Endodermal cell (in vitro differentiated cells): ENCODE data around the gene PIAS1. TPM values are rescaled to one million over a fixed set of nuclear protein-coding genes. Genes with fewer than 3 reads are reported as not detected.

Experiments used
- DNase-seq: peaks from one replicate; pipeline ENCODE4 v3.0.0-alpha.2; 2017
- H3K27ac ChIP-seq: 2 replicates; pipeline ENCODE4 v1.5.1; 2013; ENCODE audit warnings: mild to moderate bottlenecking, low read depth, low read length, moderate library complexity
- H3K27me3 ChIP-seq: 2 replicates; pipeline ENCODE4 v1.6.1; 2013; ENCODE audit warnings: mild to moderate bottlenecking, low read length, moderate library complexity; ENCODE audit not compliant: insufficient read depth, control insufficient read depth, poor library complexity, severe bottlenecking
- H3K36me3 ChIP-seq: 2 replicates; pipeline ENCODE4 v1.7.0; 2013; ENCODE audit warnings: mild to moderate bottlenecking, low read length, moderate library complexity; ENCODE audit not compliant: control insufficient read depth, insufficient read depth
- H3K4me1 ChIP-seq: one replicate; pipeline ENCODE4 v1.7.0; 2013; ENCODE audit warnings: low read length; ENCODE audit not compliant: control insufficient read depth, insufficient read depth
- H3K4me3 ChIP-seq: 2 replicates; pipeline ENCODE4 v1.5.1; 2013; ENCODE audit warnings: mild to moderate bottlenecking, low read length, moderate library complexity
- H3K9ac ChIP-seq: 2 replicates; pipeline ENCODE4 v1.6.1; 2013; ENCODE audit warnings: mild to moderate bottlenecking, low read length, moderate library complexity; ENCODE audit not compliant: poor library complexity, severe bottlenecking; ENCODE audit errors: extremely low read depth
- H3K9me3 ChIP-seq: 2 replicates; pipeline ENCODE4 v1.6.1; 2013; ENCODE audit warnings: mild to moderate bottlenecking, low read length, moderate library complexity; ENCODE audit not compliant: control insufficient read depth
- H3K27ac Mint-ChIP-seq: 2 replicates; pipeline ENCODE4 v1.8.0; 2020; ENCODE audit warnings: mixed read lengths
- H3K27me3 Mint-ChIP-seq: 2 replicates; pipeline ENCODE4 v1.8.0; 2021; ENCODE audit warnings: mild to moderate bottlenecking, mixed read lengths; ENCODE audit not compliant: insufficient read depth
- H3K36me3 Mint-ChIP-seq: 2 replicates; pipeline ENCODE4 v1.8.0; 2020; ENCODE audit warnings: low read depth, mixed read lengths
- H3K4me1 Mint-ChIP-seq: 2 replicates; pipeline ENCODE4 v1.8.0; 2020; ENCODE audit warnings: mixed read lengths
- H3K4me3 Mint-ChIP-seq: 2 replicates; pipeline ENCODE4 v1.8.0; 2020; ENCODE audit warnings: mild to moderate bottlenecking, moderate library complexity, mixed read lengths
- H3K9me3 Mint-ChIP-seq: 2 replicates; pipeline ENCODE4 v1.8.0; 2020; ENCODE audit warnings: mild to moderate bottlenecking, mixed read lengths
- CTCF ChIP-seq: fragments of 200-600 bp; sonication (generic); conservative IDR thresholded peaks from 2 replicates; pipeline ENCODE4 v1.5.0; 2021; ENCODE audit warnings: antibody characterized with exemption, mild to moderate bottlenecking
- WGBS, 2 experiments: methylation state at CpG; one replicate each; pipeline versions ENCODE4 v1.1.5 to v1.1.7; 2013; ENCODE audit warnings: missing lambda C conversion rate in 2 of 2, mixed read lengths in 1 of 2; ENCODE audit not compliant: insufficient coverage in 1 of 2, insufficient read length in 1 of 2; 5-methylcytosine and 5-hydroxymethylcytosine counted together
- total RNA-seq, 2 donors: library from RNA; stranded (reverse); fragmentation: NEBNext Ultra II Directional in 1 of 2; extraction: Animal tissue kit (Norgen Biotek cat#: 25700) in 1 of 2; gene quantifications; 2 replicates in 1 of 2; 3 replicates in 1 of 2; pipeline ENCODE4 v1.2.1, GENCODE V29; 2021

The PIAS1 gene
- total RNA-seq, 2 donors from 2014 or later: 38.0 to 40.1 TPM

DNA sequence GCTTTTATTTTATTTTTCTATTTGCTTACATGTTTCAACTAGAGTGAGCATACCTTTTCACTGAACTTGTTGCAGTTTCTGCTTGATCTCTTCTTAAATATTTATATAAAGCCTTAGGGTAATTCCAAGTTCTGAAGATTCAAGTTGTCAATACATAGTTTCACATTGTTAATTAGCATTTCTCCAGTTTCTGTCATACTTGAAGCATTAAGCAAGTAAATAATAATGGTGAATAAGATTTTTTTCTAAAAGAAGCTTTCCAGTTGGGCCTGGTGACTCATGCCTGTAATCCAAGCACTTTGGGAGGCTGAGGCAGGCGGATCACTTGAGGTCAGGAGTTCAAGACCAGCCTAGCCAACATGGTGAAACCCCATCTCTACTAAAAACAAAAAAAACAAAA is 97.2 kb downstream of the PIAS1 start:
- WGBS, 2 experiments: 100% methylated on average over 1 of the region's 1 CpG; no CpG with 5 or more reads in 1 of the 2 experiments
- Histone ChIP-seq H3K27ac (no peak overlapping the region), H3K9me3 (no peaks in the 10 kb centered on the region), H3K4me1 (no peaks in the 10 kb centered on the region), H3K36me3 (peaks cover 26% of the 10 kb centered on the region), H3K4me3 (no peak overlapping the region), H3K27me3 (no peaks in the 10 kb centered on the region), H3K9ac (no peak overlapping the region)
- TF ChIP-seq CTCF: no peak
- no peak for DNase-seq
- Mint-ChIP-seq H3K27ac (no peak overlapping the region), H3K36me3 (peaks cover 19% of the 10 kb centered on the region), H3K27me3 (no peaks in the 10 kb centered on the region), H3K4me1 (no peaks in the 10 kb centered on the region), H3K4me3 (no peak overlapping the region), H3K9me3 (no peaks in the 10 kb centered on the region)

DNA sequence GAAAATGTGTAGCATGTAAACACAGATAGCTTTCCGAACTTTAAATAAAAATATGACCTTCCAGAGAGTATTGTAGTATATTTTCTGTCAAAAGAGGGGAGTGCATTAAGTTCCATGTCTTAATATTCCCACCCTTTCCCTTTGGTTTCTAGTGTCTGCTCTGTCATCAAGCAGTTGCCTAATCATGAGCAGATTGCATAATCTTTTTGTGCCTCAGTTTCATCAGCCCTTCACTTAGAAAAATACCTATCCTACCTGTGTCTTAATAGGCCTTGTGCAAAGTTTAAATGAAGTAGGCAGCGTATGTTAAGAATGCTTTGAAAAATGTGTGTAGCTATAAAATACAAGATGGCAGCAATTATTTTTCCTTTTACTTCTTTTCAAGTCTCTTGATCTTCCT is 98.2 kb downstream of the PIAS1 start:
- Histone ChIP-seq H3K27me3 (no peaks in the 10 kb centered on the region), H3K36me3 (peaks cover 16% of the 10 kb centered on the region), H3K9me3 (no peaks in the 10 kb centered on the region), H3K4me1 (no peaks in the 10 kb centered on the region), H3K4me3 (no peak overlapping the region), H3K9ac (no peak overlapping the region), H3K27ac (no peak overlapping the region)
- DNase-seq: no peak
- no peak overlapping the region for H3K4me3 Mint-ChIP-seq
- TF ChIP-seq CTCF: no peak
- no peak overlapping the region for H3K27ac Mint-ChIP-seq
- H3K27me3 Mint-ChIP-seq: no peaks in the 10 kb centered on the region
- no peaks in the 10 kb centered on the region for H3K9me3 Mint-ChIP-seq
- H3K36me3 Mint-ChIP-seq: peaks cover 13% of the 10 kb centered on the region
- 100% methylated on average over 1 of the region's 2 CpGs; no CpG with 5 or more reads in 1 of the 2 experiments for WGBS, 2 experiments
- no peaks in the 10 kb centered on the region for H3K4me1 Mint-ChIP-seq

DNA sequence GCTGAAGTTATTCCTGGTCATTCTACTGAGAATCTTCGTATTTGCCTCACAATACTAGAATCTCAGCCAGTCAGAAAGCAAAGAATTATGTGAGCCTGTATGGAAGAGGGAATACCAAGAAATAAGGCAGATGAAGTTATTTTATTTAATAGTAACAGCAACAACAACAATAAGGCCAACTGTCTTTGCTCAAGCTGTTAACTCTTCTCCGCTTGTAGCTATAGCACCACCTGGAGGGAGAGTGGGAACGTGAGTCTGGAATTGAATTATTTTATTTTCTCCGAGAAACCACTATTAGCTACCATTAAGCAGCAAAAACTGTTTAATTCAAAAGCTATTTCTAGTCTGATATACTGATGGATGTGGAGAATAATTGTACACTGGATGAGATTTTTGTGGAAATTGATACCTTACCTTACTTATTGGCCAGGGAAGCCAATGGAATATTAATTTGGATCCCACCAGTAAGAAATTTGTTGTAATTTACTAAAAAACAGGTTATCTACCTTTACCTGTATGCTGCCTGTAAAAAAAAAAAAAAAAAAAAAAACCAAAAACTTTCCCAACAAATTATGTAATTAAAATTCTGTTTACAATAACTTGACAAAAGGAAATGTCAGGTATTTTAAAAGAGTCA is 100.9 kb downstream of the PIAS1 start:
- Mint-ChIP-seq H3K4me3 (no peak overlapping the region), H3K4me1 (no peaks in the 10 kb centered on the region), H3K9me3 (peaks cover under 1% of the 10 kb centered on the region), H3K27me3 (no peaks in the 10 kb centered on the region), H3K27ac (no peak overlapping the region), H3K36me3 (peaks cover 13% of the 10 kb centered on the region)
- no peak overlapping the region for H3K27ac ChIP-seq
- DNase-seq: peak; percentile 67
- peak; percentile 91 for TF ChIP-seq CTCF
- H3K36me3 ChIP-seq: peaks cover 29% of the 10 kb centered on the region
- H3K9ac ChIP-seq: no peak overlapping the region
- H3K9me3 ChIP-seq: peaks cover 1% of the 10 kb centered on the region
- no peaks in the 10 kb centered on the region for H3K4me1 ChIP-seq
- no peak overlapping the region for H3K4me3 ChIP-seq
- 80 to 100% methylated on average over 1 of the region's 4 CpGs for WGBS, 2 experiments
- H3K27me3 ChIP-seq: no peaks in the 10 kb centered on the region
